ENCODE results near the gene DPYSL4.

DPYSL4 gene

GRCh38 chr10:132228616-132229015 is 41.9 kb downstream of the DPYSL4 start:
- no peak for DNase-seq (ENCODE audit: low spot score)

GRCh38 chr10:132229096-132229495 is 42.3 kb downstream of the DPYSL4 start:
- DNase-seq (ENCODE audit: low spot score), result no peak

GRCh38 chr10:132229834-132230556 is 43.2 kb downstream of the DPYSL4 start:
- DNase-seq (ENCODE audit: low spot score), result peak; percentile 85

- no peak for DNase-seq (ENCODE audit: low spot score)
Measured at GRCh38 chr10:132230557-132231210, 43.9 kb downstream of the DPYSL4 start.

- no peak for DNase-seq (ENCODE audit: low spot score)
Measured at GRCh38 chr10:132231656-132232022, 44.9 kb downstream of the DPYSL4 start.

GRCh38 chr10:132232023-132232951 is 45.5 kb downstream of the DPYSL4 start:
- no peak for DNase-seq (ENCODE audit: low spot score)

GRCh38 chr10:132232981-132233380 is 46.2 kb downstream of the DPYSL4 start:
- DNase-seq (ENCODE audit: low spot score), result no peak

- no peak for DNase-seq (ENCODE audit: low spot score)
Measured at GRCh38 chr10:132233501-132234085, 46.8 kb downstream of the DPYSL4 start.

GRCh38 chr10:132234860-132235259 is 48.1 kb downstream of the DPYSL4 start:
- DNase-seq (ENCODE audit: low spot score), result no peak

- DNase-seq (ENCODE audit: low spot score), result no peak
Measured at GRCh38 chr10:132236161-132236560, 49.4 kb downstream of the DPYSL4 start.

GRCh38 chr10:132236881-132237280 is 50.1 kb downstream of the DPYSL4 start:
- no peak for DNase-seq (ENCODE audit: low spot score)

- no peak for DNase-seq (ENCODE audit: low spot score)
Measured at GRCh38 chr10:132237396-132237795, 50.6 kb downstream of the DPYSL4 start.

- DNase-seq (ENCODE audit: low spot score), result no peak
Measured at GRCh38 chr10:132237871-132238270, 51.1 kb downstream of the DPYSL4 start.

- DNase-seq (ENCODE audit: low spot score), result no peak
Measured at GRCh38 chr10:132238371-132239125, 51.8 kb downstream of the DPYSL4 start.

- DNase-seq (ENCODE audit: low spot score), result peak; percentile 65
Measured at GRCh38 chr10:132239126-132240031, 52.6 kb downstream of the DPYSL4 start.

- no peak for DNase-seq (ENCODE audit: low spot score)
Measured at GRCh38 chr10:132240156-132240555, 53.4 kb downstream of the DPYSL4 start.

- no peak for DNase-seq (ENCODE audit: low spot score)
Measured at GRCh38 chr10:132240581-132240980, 53.8 kb downstream of the DPYSL4 start.

- DNase-seq (ENCODE audit: low spot score), result no peak
Measured at GRCh38 chr10:132241086-132241485, 54.3 kb downstream of the DPYSL4 start.

- DNase-seq (ENCODE audit: low spot score), result no peak
Measured at GRCh38 chr10:132241496-132241895, 54.7 kb downstream of the DPYSL4 start.

GRCh38 chr10:132242103-132242840 is 55.5 kb downstream of the DPYSL4 start:
- no peak for DNase-seq (ENCODE audit: low spot score)
